ENCODE results near the gene STK4. TPM values are rescaled to one million over a fixed set of nuclear protein-coding genes. Genes with fewer than 3 reads are reported as not detected.

Gene STK4
- total and polyA plus RNA-seq, 2 donors from 2014 or later: 4.3 to 41.0 TPM

- peak overlapping the region in 1 of 3 donors; percentile 9 for H3K4me3 ChIP-seq (ENCODE audit: low read length in 3 of 3)
- no peak for FAIRE-seq
- H3K36me3 ChIP-seq (ENCODE audit: control insufficient read depth in 2 of 3, insufficient read depth in 3 of 3, low read length in 3 of 3): no peaks in the 10 kb centered on the region
- peak; percentile 24 for TF ChIP-seq CTCF (IDR thresholded peaks at IDR 0.05; ENCODE audit: borderline replicate concordance, extremely low read depth, insufficient read depth)
- peaks cover 27% of the 10 kb centered on the region for H3K27me3 ChIP-seq (ENCODE audit: control insufficient read depth, insufficient read depth, low read length)
- H3K27ac ChIP-seq (ENCODE audit: low read depth in 2 of 2, low read length in 2 of 2): no peak overlapping the region
- peaks cover 0 to 3% (median 0%) of the 10 kb centered on the region in 3 donors for H3K4me1 ChIP-seq (ENCODE audit: control insufficient read depth in 2 of 3, insufficient read depth in 2 of 3, low read depth in 1 of 3, low read length in 3 of 3)
- DNase-seq: peak in 4 of 5 donors; percentile 66 to 77 (median 70)
- H3K9ac ChIP-seq (ENCODE audit: low read length in 3 of 3): no peak overlapping the region
- H3K9me3 ChIP-seq (ENCODE audit: control insufficient read depth in 2 of 3, insufficient read depth in 1 of 3, low read length in 3 of 3): no peaks in the 10 kb centered on the region
- intact Hi-C loops (cut with DNase I): no loop called here
These were observed 131.3 kb downstream of the STK4 start for GRCh38 chr20:45097485-45098102.

GRCh38 chr20:45098103-45098773 is 131.9 kb downstream of the STK4 start:
- DNase-seq: peak in 4 of 5 donors; percentile 55 to 71 (median 67)

GRCh38 chr20:45100563-45101245 is 134.4 kb downstream of the STK4 start, which contains the start of gene KCNS1:
Gene KCNS1, minus strand, starts transcription at chr20:45101127. Its CDS starts 1,891 bp downstream, at chr20:45099236.
- no peak for FAIRE-seq

More at GRCh38 chr20:45098103-45098773, 131.9 kb downstream of the STK4 start:
- intact Hi-C loops (cut with DNase I): no loop called here
- peaks cover 27% of the 10 kb centered on the region for H3K27me3 ChIP-seq (ENCODE audit: control insufficient read depth, insufficient read depth, low read length)
- H3K9ac ChIP-seq (ENCODE audit: low read length in 3 of 3): no peak overlapping the region
- H3K9me3 ChIP-seq (ENCODE audit: control insufficient read depth in 2 of 3, insufficient read depth in 1 of 3, low read length in 3 of 3): no peaks in the 10 kb centered on the region
- H3K27ac ChIP-seq (ENCODE audit: low read depth in 2 of 2, low read length in 2 of 2): no peak overlapping the region
- H3K36me3 ChIP-seq (ENCODE audit: control insufficient read depth in 2 of 3, insufficient read depth in 3 of 3, low read length in 3 of 3): no peaks in the 10 kb centered on the region
- no peak for TF ChIP-seq CTCF (IDR thresholded peaks at IDR 0.05; ENCODE audit: borderline replicate concordance, extremely low read depth, insufficient read depth)
- H3K4me3 ChIP-seq (ENCODE audit: low read length in 3 of 3): peak overlapping the region in 1 of 3 donors; percentile 9
- no peak for FAIRE-seq
- H3K4me1 ChIP-seq (ENCODE audit: control insufficient read depth in 2 of 3, insufficient read depth in 2 of 3, low read depth in 1 of 3, low read length in 3 of 3): peaks cover 0 to 3% (median 0%) of the 10 kb centered on the region in 3 donors

More at GRCh38 chr20:45100563-45101245, 134.4 kb downstream of the STK4 start, which contains the start of gene KCNS1:
- peaks cover 0 to 3% (median 0%) of the 10 kb centered on the region in 3 donors for H3K4me1 ChIP-seq (ENCODE audit: control insufficient read depth in 2 of 3, insufficient read depth in 2 of 3, low read depth in 1 of 3, low read length in 3 of 3)
- H3K9me3 ChIP-seq (ENCODE audit: control insufficient read depth in 2 of 3, insufficient read depth in 1 of 3, low read length in 3 of 3): no peaks in the 10 kb centered on the region
- intact Hi-C loops (cut with DNase I): no loop called here
- no peak within 1 kb of the TSS for H3K27ac ChIP-seq (ENCODE audit: low read depth in 2 of 2, low read length in 2 of 2)
- DNase-seq: peak in 4 of 5 donors; percentile 18 to 81 (median 22)
- H3K36me3 ChIP-seq (ENCODE audit: control insufficient read depth in 2 of 3, insufficient read depth in 3 of 3, low read length in 3 of 3): no peaks in the 10 kb centered on the region
- H3K27me3 ChIP-seq (ENCODE audit: control insufficient read depth, insufficient read depth, low read length): peaks cover 27% of the 10 kb centered on the region
- no peak within 1 kb of the TSS for H3K4me3 ChIP-seq (ENCODE audit: low read length in 3 of 3)
- TF ChIP-seq CTCF (IDR thresholded peaks at IDR 0.05; ENCODE audit: borderline replicate concordance, extremely low read depth, insufficient read depth): no peak
- no peak within 1 kb of the TSS for H3K9ac ChIP-seq (ENCODE audit: low read length in 3 of 3)

All from kidney (tissue), 14 donors.